ENCODE measurements around the gene TXNRD1.
A peak's percentile ranks its signal among the peaks of the same experiment; 100 is the strongest.
"Not testable (repeated sequence)": the region's sequence is repeated elsewhere in the genome, so short reads cannot be mapped to it uniquely, and the experiment has no call there.

TXNRD1 gene

GRCh38 chr12:104375775-104376174, 160.2 kb downstream of the TXNRD1 start:
- no peak for DNase-seq

- no peak for DNase-seq
Observed at GRCh38 chr12:104376650-104377513, 161.3 kb downstream of the TXNRD1 start.

- no peak for DNase-seq
Observed at GRCh38 chr12:104377514-104377812, 161.9 kb downstream of the TXNRD1 start.

GRCh38 chr12:104378427-104378826, 162.8 kb downstream of the TXNRD1 start:
- no peak for DNase-seq

- DNase-seq, result no peak
Observed at GRCh38 chr12:104381341-104381730, 165.8 kb downstream of the TXNRD1 start.

DNA sequence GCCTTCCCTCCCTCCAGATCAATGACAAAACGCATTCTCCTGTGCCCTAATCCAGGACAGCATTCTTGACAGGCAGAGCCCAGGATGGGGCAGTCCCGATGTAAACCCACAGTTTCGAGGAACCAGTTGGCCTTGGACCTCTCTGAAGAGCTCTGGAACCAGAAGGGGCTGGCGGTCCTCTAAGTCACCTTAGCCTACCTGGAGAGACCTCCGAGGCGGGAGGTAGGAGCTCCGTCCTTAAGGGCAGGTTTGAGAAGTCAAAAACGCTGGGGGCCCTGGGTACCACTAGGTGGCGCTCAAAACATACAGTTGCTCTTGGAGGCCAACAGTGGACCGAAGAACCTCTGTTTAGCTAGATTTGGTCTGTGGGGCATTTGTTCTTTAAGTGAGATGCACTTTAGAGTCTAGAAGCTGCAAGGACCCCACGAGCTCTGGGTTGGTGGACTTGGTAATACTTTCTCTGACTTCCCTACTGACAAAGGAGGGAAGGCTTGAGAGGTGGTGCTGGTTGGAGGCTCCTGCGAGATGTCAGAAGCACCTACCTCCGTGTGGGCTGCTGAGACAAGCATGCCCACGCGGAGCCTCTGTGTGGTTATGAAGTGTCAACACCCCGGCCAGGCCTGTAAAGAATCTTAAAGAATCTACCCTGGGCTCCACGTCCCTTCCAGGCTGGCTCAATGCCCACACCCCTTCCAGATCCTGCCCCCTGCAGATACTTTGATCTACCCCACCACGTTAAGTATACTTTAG, 166.3 kb downstream of the TXNRD1 start:
- DNase-seq, result peak; percentile 72

- no peak for DNase-seq
Observed at GRCh38 chr12:104384141-104384880, 168.7 kb downstream of the TXNRD1 start.

- DNase-seq, result no peak
Observed at GRCh38 chr12:104385510-104385909, 169.9 kb downstream of the TXNRD1 start.

DNA sequence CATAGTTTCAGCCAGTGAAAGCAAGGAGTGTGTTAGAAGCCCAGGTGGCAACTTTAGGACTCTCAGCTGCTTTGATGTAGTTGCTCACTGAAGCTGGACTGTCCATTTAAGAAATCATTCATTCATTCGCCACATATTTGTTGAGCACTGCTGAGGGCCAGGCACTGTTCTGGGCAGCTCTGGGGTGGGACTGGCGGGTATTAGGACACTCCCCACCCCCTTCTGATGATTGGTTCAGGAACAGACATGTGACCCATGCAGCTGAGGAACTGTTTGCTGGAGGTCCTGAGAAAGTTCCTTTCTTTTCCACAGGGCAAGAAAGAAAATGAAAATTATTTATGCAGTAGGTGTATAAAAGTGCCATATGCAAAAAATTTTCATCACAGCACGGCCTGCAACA, 170.9 kb downstream of the TXNRD1 start:
- DNase-seq, result no peak

DNA sequence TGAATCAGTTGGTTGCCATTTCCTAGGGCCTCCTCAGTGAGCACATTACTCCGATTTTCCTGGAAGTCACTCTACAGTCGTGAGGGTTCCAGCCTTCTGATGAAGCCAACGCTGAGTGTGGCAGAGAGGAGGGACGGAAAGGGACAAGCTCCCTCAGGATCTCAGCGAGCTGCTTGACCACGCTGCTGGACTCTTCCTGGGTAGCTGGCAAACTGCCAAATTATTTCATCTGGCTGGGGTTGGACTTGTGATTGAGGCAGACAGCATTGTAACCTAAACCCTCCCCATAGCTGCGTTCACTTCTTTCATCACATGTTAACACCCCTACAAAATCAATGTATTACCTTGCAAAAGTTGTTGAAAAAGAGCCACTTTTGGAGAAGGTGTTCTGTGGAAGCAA, 171.6 kb downstream of the TXNRD1 start:
- no peak for DNase-seq

- not testable (repeated sequence) for DNase-seq
Observed at GRCh38 chr12:104394086-104394485, 178.5 kb downstream of the TXNRD1 start.

All from stimulated activated naive CD4-positive, alpha-beta T cell treated with Interleukin-2 at 50 U/mL for 16 hours (primary cell).